Ovary (tissue), 3 donors: ENCODE measurements around the gene SORCS2.

Experiments used
- CTCF ChIP-seq, 3 donors: fragments of 450-650 bp in 2 of 3; fragments of 200-600 bp in 1 of 3; IDR thresholded peaks; one replicate each; pipeline versions ENCODE4 v1.5.1 to v1.8.0; 2016 to 2022; ENCODE audit warnings: antibody characterized with exemption in 3 of 3, mild to moderate bottlenecking in 1 of 3
- EP300 ChIP-seq: sonication (generic); formaldehyde crosslinking; IDR thresholded peaks from one replicate; pipeline ENCODE4 v1.6.1; 2017; ENCODE audit warnings: antibody characterized with exemption
- POLR2A ChIP-seq: fragments of 450-650 bp; IDR thresholded peaks from one replicate; pipeline ENCODE4 v1.6.1; 2017; ENCODE audit warnings: antibody characterized with exemption, mild to moderate bottlenecking, moderate library complexity
- donor health status: DM: no; HTN: no; CAD: no.

GRCh38 chr4:7725951-7726350, 533.6 kb downstream of the SORCS2 start:
- TF ChIP-seq CTCF (IDR thresholded peaks at IDR 0.05) (no peak), EP300 (no peak), POLR2A (no peak)
